ENCODE results near the gene FIZ1. TPM values are rescaled to one million over a fixed set of nuclear protein-coding genes. Genes with fewer than 3 reads are reported as not detected.

The FIZ1 gene
- total RNA-seq, 2 experiments from 2014 or later: 6.0 to 17.1 TPM

GRCh38 chr19:55611300-55611982, 12.1 kb upstream of the FIZ1 start:
- Histone ChIP-seq H3K79me2 (ENCODE audit: insufficient read depth, low read depth, low read length) (peaks cover 19% of the 10 kb centered on the region), H3K4me2 (ENCODE audit: low read length) (no peak overlapping the region), H3K9me3 (ENCODE audit: low read length) (no peaks in the 10 kb centered on the region), H3K27ac (ENCODE audit: low read depth, low read length, poor library complexity, severe bottlenecking) (no peak overlapping the region), H3K9me2 (ENCODE audit: insufficient read depth, low read length) (no peaks in the 10 kb centered on the region), H3K4me1 (ENCODE audit: insufficient read depth, low read length, poor library complexity, severe bottlenecking) (peaks cover 7% of the 10 kb centered on the region), H2AFZ (ENCODE audit: low read length) (no peak overlapping the region), H3K36me3 (ENCODE audit: insufficient read depth, low read length) (peaks cover 49% of the 10 kb centered on the region), H4K20me1 (ENCODE audit: insufficient read depth, low read length) (no peaks in the 10 kb centered on the region), H3K4me3 (ENCODE audit: low read depth, low read length, poor library complexity, severe bottlenecking) (no peak overlapping the region)
- ChIA-PET CTCF (ENCODE audit: unreplicated experiment) (interaction anchor here (0.5 kb wide), 1 partner anchor 272 kb away, joined by 3 read pairs; no protein-coding TSS in a partner anchor), POLR2A (no interaction called here)
- intact Hi-C loops (cut with micrococcal nuclease; ENCODE audit: unreplicated experiment): no loop called here
- no TSS peak for BruUV-seq (replicated peaks)
- TF ChIP-seq EZH2phosphoT487 (IDR thresholded peaks at IDR 0.05; ENCODE audit: borderline replicate concordance, low read depth, low read length) (no peak), CTCF (conservative IDR thresholded peaks at IDR 0.05; ENCODE audit: low read length) (no peak)
- no peak for DNase-seq (ENCODE audit: low spot score)

- no peaks in the 10 kb centered on the region for H3K9me2 ChIP-seq (ENCODE audit: insufficient read depth, low read length)
- no peak overlapping the region for H3K4me3 ChIP-seq (ENCODE audit: low read depth, low read length, poor library complexity, severe bottlenecking)
- no peaks in the 10 kb centered on the region for H3K9me3 ChIP-seq (ENCODE audit: low read length)
- ChIA-PET CTCF (ENCODE audit: unreplicated experiment) (no interaction called here), POLR2A (interaction anchor here (0.6 kb wide), 1 partner anchor 505 kb away, joined by 4 read pairs; no protein-coding TSS in a partner anchor)
- peaks cover 20% of the 10 kb centered on the region for H3K79me2 ChIP-seq (ENCODE audit: insufficient read depth, low read depth, low read length)
- H2AFZ ChIP-seq (ENCODE audit: low read length): no peak overlapping the region
- no peak overlapping the region for H3K27ac ChIP-seq (ENCODE audit: low read depth, low read length, poor library complexity, severe bottlenecking)
- no peaks in the 10 kb centered on the region for H4K20me1 ChIP-seq (ENCODE audit: insufficient read depth, low read length)
- no TSS peak for BruUV-seq (replicated peaks)
- TF ChIP-seq EZH2phosphoT487 (IDR thresholded peaks at IDR 0.05; ENCODE audit: borderline replicate concordance, low read depth, low read length): no peak
- TF ChIP-seq CTCF (conservative IDR thresholded peaks at IDR 0.05; ENCODE audit: low read length): no peak
- intact Hi-C loops (cut with micrococcal nuclease; ENCODE audit: unreplicated experiment): no loop called here
- H3K36me3 ChIP-seq (ENCODE audit: insufficient read depth, low read length): peaks cover 33% of the 10 kb centered on the region
- peaks cover 14% of the 10 kb centered on the region for H3K4me1 ChIP-seq (ENCODE audit: insufficient read depth, low read length, poor library complexity, severe bottlenecking)
- DNase-seq (ENCODE audit: low spot score): no peak
- no peak overlapping the region for H3K4me2 ChIP-seq (ENCODE audit: low read length)
Observed at GRCh38 chr19:55609326-55609725, 10.0 kb upstream of the FIZ1 start.

DNA sequence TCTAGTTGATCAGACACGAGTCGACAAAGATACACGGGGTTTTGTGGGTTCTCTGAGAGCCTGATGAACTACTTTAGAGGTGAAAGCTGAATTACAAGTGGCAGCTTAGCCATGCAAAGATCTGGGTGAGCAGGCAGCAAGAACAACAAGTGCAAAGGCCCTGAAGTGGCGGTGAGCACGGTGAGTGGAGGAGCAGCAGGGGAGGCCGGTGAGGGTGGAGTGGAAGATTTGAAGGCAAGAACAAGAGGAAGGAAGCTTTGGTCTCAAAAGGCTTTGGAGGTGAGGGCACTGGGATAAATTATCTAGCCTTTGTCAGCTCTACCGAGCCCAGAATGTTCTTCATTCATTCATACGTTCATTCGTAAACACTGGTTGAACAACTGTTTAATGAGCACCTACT, 7.5 kb upstream of the FIZ1 start:
- BruUV-seq (replicated peaks): no TSS peak
- peaks cover 20% of the 10 kb centered on the region for H3K79me2 ChIP-seq (ENCODE audit: insufficient read depth, low read depth, low read length)
- CTCF ChIA-PET (ENCODE audit: unreplicated experiment): interaction anchor here (1.0 kb wide), 1 partner anchor 19 kb away, joined by 3 read pairs; no protein-coding TSS in a partner anchor
- peaks cover 25% of the 10 kb centered on the region for H3K4me1 ChIP-seq (ENCODE audit: insufficient read depth, low read length, poor library complexity, severe bottlenecking)
- no peaks in the 10 kb centered on the region for H3K9me2 ChIP-seq (ENCODE audit: insufficient read depth, low read length)
- H3K4me3 ChIP-seq (ENCODE audit: low read depth, low read length, poor library complexity, severe bottlenecking): peak overlapping the region; percentile 95
- H2AFZ ChIP-seq (ENCODE audit: low read length): no peak overlapping the region
- no peaks in the 10 kb centered on the region for H4K20me1 ChIP-seq (ENCODE audit: insufficient read depth, low read length)
- peak overlapping the region; percentile 99 for H3K4me2 ChIP-seq (ENCODE audit: low read length)
- H3K9me3 ChIP-seq (ENCODE audit: low read length): no peaks in the 10 kb centered on the region
- intact Hi-C loops (cut with micrococcal nuclease; ENCODE audit: unreplicated experiment): loop anchor here (1.0 kb wide), 1 partner anchor 91 kb away; no protein-coding TSS in a partner anchor
- peaks cover 33% of the 10 kb centered on the region for H3K36me3 ChIP-seq (ENCODE audit: insufficient read depth, low read length)
- POLR2A ChIA-PET: interaction anchor here (0.8 kb wide), 2 partner anchors 18 to 539 kb away, joined by 3 to 4 read pairs; partner anchors contain the start of gene ZNF784
- TF ChIP-seq EZH2phosphoT487 (IDR thresholded peaks at IDR 0.05; ENCODE audit: borderline replicate concordance, low read depth, low read length) (no peak), CTCF (conservative IDR thresholded peaks at IDR 0.05; ENCODE audit: low read length) (no peak)
- peak overlapping the region; percentile 97 for H3K27ac ChIP-seq (ENCODE audit: low read depth, low read length, poor library complexity, severe bottlenecking)
- no peak for DNase-seq (ENCODE audit: low spot score)
